Calu3 (cell line): ENCODE results near the gene FAM13A. TPM values are rescaled to one million over a fixed set of nuclear protein-coding genes. Genes with fewer than 3 reads are reported as not detected.

Experiments used
- BruUV-seq: library from RNA; stranded (reverse); fragments of 400-500 nt; replicated peaks from 2 replicates; lab custom pipeline; 2021; lab: Mats Ljungman, UMichigan
- CTCF ChIA-PET: fragments of 300-600 bp; sonication (Branson Sonifier 250); formaldehyde crosslinking; loops from one replicate; lab custom pipeline; 2022; ENCODE audit warnings: antibody characterized with exemption; lab: Charles Lee
- DNase-seq: peaks from one replicate; pipeline ENCODE4 v3.0.0; 2022
- H3K27ac Mint-ChIP-seq: one replicate; pipeline ENCODE4 v1.8.0; 2022; ENCODE audit warnings: mixed read lengths; ENCODE audit not compliant: unreplicated experiment
- H3K27me3 Mint-ChIP-seq: one replicate; pipeline ENCODE4 v1.8.0; 2022; ENCODE audit warnings: mixed read lengths; ENCODE audit not compliant: unreplicated experiment
- H3K36me3 Mint-ChIP-seq: one replicate; pipeline ENCODE4 v1.8.0; 2022; ENCODE audit warnings: mild to moderate bottlenecking, moderate library complexity, mixed read lengths; ENCODE audit not compliant: insufficient read depth, unreplicated experiment
- H3K4me1 Mint-ChIP-seq: one replicate; pipeline ENCODE4 v1.8.0; 2022; ENCODE audit warnings: mild to moderate bottlenecking, low read depth, mixed read lengths; ENCODE audit not compliant: unreplicated experiment
- H3K4me3 Mint-ChIP-seq: one replicate; pipeline ENCODE4 v1.8.0; 2022; ENCODE audit warnings: mild to moderate bottlenecking, low read depth, moderate library complexity, mixed read lengths; ENCODE audit not compliant: unreplicated experiment
- H3K9me3 Mint-ChIP-seq: one replicate; pipeline ENCODE4 v1.8.0; 2022; ENCODE audit warnings: low read depth, mixed read lengths; ENCODE audit not compliant: unreplicated experiment
- intact Hi-C: fragments of 100-400 bp; cut with micrococcal nuclease; formaldehyde crosslinking; loops from one replicate; pipeline ENCODE4 v1.10.0; 2022; ENCODE audit not compliant: unreplicated experiment
- total RNA-seq: library from RNA; stranded (reverse); gene quantifications from 2 replicates; pipeline ENCODE4 v1.2.3, GENCODE V29; 2022
- TF ChIP-seq, protein P1 (sequence below): fragments of 200-600 bp; IDR thresholded peaks from one replicate; pipeline ENCODE4 v1.8.0; 2022; ENCODE audit warnings: antibody characterized with exemption; ENCODE audit not compliant: unreplicated experiment

The FAM13A gene
- total RNA-seq, 1 experiment from 2014 or later, result 13.5 TPM

DNA sequence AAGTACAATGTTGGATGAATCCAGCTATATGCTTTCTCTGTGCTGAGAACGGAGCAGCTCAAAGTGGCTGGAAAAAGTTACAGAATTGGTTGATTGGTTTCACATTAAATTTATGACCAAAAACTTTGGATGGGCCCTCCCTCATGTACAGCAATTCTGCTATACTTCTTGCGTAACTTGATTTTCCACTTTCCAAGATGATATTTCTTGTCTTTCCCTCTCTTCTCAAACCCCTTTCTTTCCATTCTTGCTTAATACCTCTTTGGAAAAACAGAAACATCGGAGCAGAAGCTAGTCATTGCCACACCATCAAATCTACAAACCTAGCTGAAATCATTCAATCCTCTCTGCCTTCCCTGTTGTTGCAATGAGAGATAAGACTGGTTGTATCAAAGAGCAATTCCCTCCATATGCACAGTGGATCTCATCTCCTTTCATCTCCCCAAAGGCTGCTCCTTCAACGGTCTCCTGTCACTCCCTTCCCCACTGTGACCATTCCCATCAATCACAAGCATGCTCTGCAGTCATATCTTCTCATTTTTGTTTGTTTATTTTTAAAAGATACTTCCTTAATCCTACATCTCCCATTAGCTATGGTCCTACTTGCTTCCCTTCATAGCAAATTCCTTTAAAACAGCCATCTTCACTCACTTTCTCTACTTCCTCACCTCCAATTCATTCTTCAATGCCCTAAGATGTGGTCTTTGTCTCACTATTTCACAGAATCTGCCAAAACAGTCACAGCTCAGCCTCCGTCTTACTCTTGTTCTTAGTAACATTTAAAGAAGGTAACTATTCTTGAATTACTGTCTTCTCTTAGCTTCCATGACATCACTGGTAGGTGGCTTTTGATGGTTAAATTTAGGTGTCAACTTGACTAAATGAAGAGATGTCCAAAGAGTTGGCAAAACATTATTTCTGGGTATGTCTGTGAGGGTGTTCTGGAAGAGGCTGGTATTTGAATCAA lies 145.5 kb downstream of the FAM13A start:
- H3K9me3 Mint-ChIP-seq, result no peaks in the 10 kb centered on the region
- no peaks in the 10 kb centered on the region for H3K27me3 Mint-ChIP-seq
- no peak for DNase-seq
- H3K4me1 Mint-ChIP-seq, result no peaks in the 10 kb centered on the region
- intact Hi-C loops, result no loop called here
- CTCF ChIA-PET, result no interaction called here
- BruUV-seq, result no TSS peak
- no peaks in the 10 kb centered on the region for H3K36me3 Mint-ChIP-seq
- TF ChIP-seq, protein P1, sequence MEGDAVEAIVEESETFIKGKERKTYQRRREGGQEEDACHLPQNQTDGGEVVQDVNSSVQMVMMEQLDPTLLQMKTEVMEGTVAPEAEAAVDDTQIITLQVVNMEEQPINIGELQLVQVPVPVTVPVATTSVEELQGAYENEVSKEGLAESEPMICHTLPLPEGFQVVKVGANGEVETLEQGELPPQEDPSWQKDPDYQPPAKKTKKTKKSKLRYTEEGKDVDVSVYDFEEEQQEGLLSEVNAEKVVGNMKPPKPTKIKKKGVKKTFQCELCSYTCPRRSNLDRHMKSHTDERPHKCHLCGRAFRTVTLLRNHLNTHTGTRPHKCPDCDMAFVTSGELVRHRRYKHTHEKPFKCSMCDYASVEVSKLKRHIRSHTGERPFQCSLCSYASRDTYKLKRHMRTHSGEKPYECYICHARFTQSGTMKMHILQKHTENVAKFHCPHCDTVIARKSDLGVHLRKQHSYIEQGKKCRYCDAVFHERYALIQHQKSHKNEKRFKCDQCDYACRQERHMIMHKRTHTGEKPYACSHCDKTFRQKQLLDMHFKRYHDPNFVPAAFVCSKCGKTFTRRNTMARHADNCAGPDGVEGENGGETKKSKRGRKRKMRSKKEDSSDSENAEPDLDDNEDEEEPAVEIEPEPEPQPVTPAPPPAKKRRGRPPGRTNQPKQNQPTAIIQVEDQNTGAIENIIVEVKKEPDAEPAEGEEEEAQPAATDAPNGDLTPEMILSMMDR, result no peak
- no peak overlapping the region for H3K4me3 Mint-ChIP-seq
- no peak overlapping the region for H3K27ac Mint-ChIP-seq

DNA sequence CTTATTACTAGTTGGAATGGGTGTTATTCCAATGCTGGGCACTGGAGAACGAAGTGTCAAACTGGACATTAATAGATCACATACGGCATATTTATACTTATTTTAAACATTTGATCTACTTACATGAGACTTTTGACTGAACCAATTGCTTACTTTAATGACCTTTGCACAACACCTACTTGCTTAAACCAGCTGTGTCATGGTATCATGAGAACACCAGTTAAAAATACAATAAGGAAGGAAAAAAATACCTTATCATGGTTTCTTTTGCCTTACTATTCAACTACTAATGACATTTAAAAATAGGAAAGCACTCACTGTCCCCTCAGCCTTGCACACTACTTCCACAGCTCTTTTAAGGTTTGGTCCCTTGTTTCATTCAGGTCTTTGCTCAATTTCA lies 146.9 kb downstream of the FAM13A start:
- no peak for DNase-seq
- TF ChIP-seq, protein P1, result no peak
- Mint-ChIP-seq H3K27ac (no peak overlapping the region), H3K4me3 (no peak overlapping the region), H3K4me1 (no peaks in the 10 kb centered on the region), H3K9me3 (no peaks in the 10 kb centered on the region), H3K36me3 (no peaks in the 10 kb centered on the region), H3K27me3 (no peaks in the 10 kb centered on the region)
- CTCF ChIA-PET, result no interaction called here
- intact Hi-C loops, result no loop called here
- no TSS peak for BruUV-seq

DNA sequence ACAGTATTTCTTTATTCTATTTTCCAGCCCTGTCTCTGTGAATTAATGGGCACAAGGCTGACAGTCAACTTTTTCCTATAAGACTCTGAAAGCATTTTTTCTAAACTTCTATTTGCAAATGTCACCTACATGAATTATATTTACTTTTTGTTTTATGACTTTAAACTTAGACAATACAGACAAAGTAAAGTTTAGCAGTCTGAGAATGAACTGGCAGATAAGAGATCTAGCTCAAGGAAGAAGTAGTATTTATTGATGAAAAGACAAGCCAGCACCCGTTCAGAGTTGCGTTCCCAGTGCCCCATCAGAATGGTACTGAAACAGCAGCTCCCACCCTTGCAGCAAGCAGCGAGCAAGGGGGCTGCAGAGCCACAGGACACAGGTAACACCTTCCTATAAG lies 148.5 kb downstream of the FAM13A start:
- Mint-ChIP-seq H3K36me3 (no peaks in the 10 kb centered on the region), H3K4me1 (no peaks in the 10 kb centered on the region), H3K9me3 (no peaks in the 10 kb centered on the region), H3K4me3 (no peak overlapping the region), H3K27me3 (no peaks in the 10 kb centered on the region), H3K27ac (no peak overlapping the region)
- BruUV-seq, result no TSS peak
- intact Hi-C loops, result no loop called here
- TF ChIP-seq, protein P1, result no peak
- CTCF ChIA-PET, result no interaction called here
- no peak for DNase-seq

DNA sequence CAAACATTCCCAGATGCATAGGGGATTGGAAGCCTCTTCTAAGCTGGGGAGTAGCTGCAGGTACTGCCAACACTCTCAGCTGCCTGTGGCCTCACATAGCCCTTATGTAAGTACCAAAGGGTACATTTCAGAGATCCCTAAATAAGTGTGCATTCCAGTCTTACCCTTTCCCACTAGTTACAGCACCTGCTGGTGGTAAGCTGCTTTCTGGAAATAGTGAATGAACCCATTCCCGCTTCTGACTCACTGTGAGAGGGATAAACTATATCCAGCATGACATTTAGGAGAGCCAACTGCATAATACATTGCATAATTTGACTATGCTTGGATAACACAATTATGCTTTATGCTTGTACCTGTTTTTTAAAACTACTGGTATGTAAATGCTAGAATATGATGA lies 149.0 kb downstream of the FAM13A start:
- no peak overlapping the region for H3K4me3 Mint-ChIP-seq
- intact Hi-C loops, result no loop called here
- H3K9me3 Mint-ChIP-seq, result no peaks in the 10 kb centered on the region
- no peaks in the 10 kb centered on the region for H3K4me1 Mint-ChIP-seq
- CTCF ChIA-PET, result no interaction called here
- no TSS peak for BruUV-seq
- no peaks in the 10 kb centered on the region for H3K36me3 Mint-ChIP-seq
- TF ChIP-seq, protein P1, result no peak
- H3K27ac Mint-ChIP-seq, result no peak overlapping the region
- H3K27me3 Mint-ChIP-seq, result no peaks in the 10 kb centered on the region
- DNase-seq, result no peak
